A549 (cell line): ENCODE data around the gene FAM219A. TPM values are rescaled to one million over a fixed set of nuclear protein-coding genes. Genes with fewer than 3 reads are reported as not detected.

Experiments used
- ATAC-seq, 2 experiments: fragments of 200-7000 bp in 1 of 2; fragments of >200 bp in 1 of 2; cut with Nextera tagmentation in 1 of 2; cut with Tn5 transposase in 1 of 2; 3 replicates each; pipeline versions ENCODE4 v1.8.0 to v1.9.1; 2018 to 2020; ENCODE audit warnings: mild to moderate bottlenecking in 1 of 2, moderate library complexity in 1 of 2
- CTCF ChIA-PET: fragments of 300-600 bp; sonication (Branson Sonifier 250); formaldehyde crosslinking; extraction: SDS; loops from one replicate; lab custom pipeline; 2021; ENCODE audit warnings: antibody characterized with exemption, inconsistent platforms; lab: Yijun Ruan, JAX
- POLR2A ChIA-PET: fragments of 350-600 bp; formaldehyde crosslinking; extraction: SDS; loops from one replicate; lab custom pipeline; 2021; ENCODE audit warnings: antibody characterized with exemption, inconsistent platforms; lab: Yijun Ruan, JAX
- DNase-seq, 2 experiments: peaks; one replicate each; pipeline versions ENCODE4 v3.0.0 to v3.0.0-alpha.2; 2011 to 2016; ENCODE audit warnings: low read depth in 1 of 2, low spot score in 1 of 2
- FAIRE-seq: peaks from 2 replicates; lab custom pipeline; 2011; peaks lifted over from hg19 to GRCh38; lab: Jason Lieb, UNC
- H3K27ac ChIP-seq, 2 experiments: fragments of >200 bp; sonication (Bioruptor Twin); formaldehyde crosslinking; 3 replicates each; pipeline ENCODE4 v1.5.1; 2016 to 2017
- H3K4me1 ChIP-seq: fragments of >200 bp; sonication (Bioruptor Twin); formaldehyde crosslinking; 3 replicates; pipeline ENCODE4 v1.6.1; 2016
- H3K4me2 ChIP-seq: fragments of >200 bp; sonication (Bioruptor Twin); formaldehyde crosslinking; 3 replicates; pipeline ENCODE4 v1.6.1; 2016
- H3K4me3 ChIP-seq: fragments of >200 bp; sonication (Bioruptor Twin); formaldehyde crosslinking; 3 replicates; pipeline ENCODE4 v1.5.1; 2016
- H3K9me3 ChIP-seq: fragments of >200 bp; sonication (Bioruptor Twin); formaldehyde crosslinking; 3 replicates; pipeline ENCODE4 v1.6.1; 2016
- ATOH8 ChIP-seq: fragments of 250-450 bp; sonication (Bioruptor Pico); IDR thresholded peaks from 2 replicates; pipeline ENCODE4 v1.5.0; 2020; ENCODE audit warnings: low read depth, mild to moderate bottlenecking, moderate library complexity
- BHLHE40 ChIP-seq: IDR thresholded peaks from 2 replicates; pipeline ENCODE4 v1.6.1; 2012; ENCODE audit warnings: low read depth, low read length, inconsistent platforms
- CEBPB ChIP-seq, 2 experiments: fragments of >200 bp in 1 of 2; sonication (Bioruptor Twin) in 1 of 2; formaldehyde crosslinking in 1 of 2; IDR thresholded peaks; 2 replicates each; pipeline ENCODE4 v1.6.1; 2012 to 2016
- CHD2 ChIP-seq: fragments of 150-350 bp; IDR thresholded peaks from 2 replicates; pipeline ENCODE4 v1.6.1; 2014; ENCODE audit warnings: low read length; ENCODE audit not compliant: partially characterized antibody
- EHF ChIP-seq: fragments of 250-450 bp; sonication (Bioruptor Pico); IDR thresholded peaks from 2 replicates; pipeline ENCODE4 v1.5.0; 2020; ENCODE audit warnings: mild to moderate bottlenecking
- EHMT2 ChIP-seq: fragments of 200-600 bp; sonication (generic); IDR thresholded peaks from 2 replicates; pipeline ENCODE4 v1.6.1; 2016; ENCODE audit warnings: antibody characterized with exemption, low read depth, mild to moderate bottlenecking, moderate library complexity
- ELK1 ChIP-seq: fragments of 150-350 bp; IDR thresholded peaks from 2 replicates; pipeline ENCODE4 v1.6.1; 2014; ENCODE audit warnings: low read depth, mild to moderate bottlenecking, low read length
- ESRRA ChIP-seq: fragments of 150-350 bp; IDR thresholded peaks from 2 replicates; pipeline ENCODE4 v1.6.1; 2014; ENCODE audit warnings: mild to moderate bottlenecking, low read length, borderline replicate concordance
- HDAC2 ChIP-seq: fragments of 200-600 bp; sonication (generic); IDR thresholded peaks from 2 replicates; pipeline ENCODE4 v1.6.1; 2016
- HES2 ChIP-seq: fragments of >200 bp; sonication (Bioruptor Twin); formaldehyde crosslinking; IDR thresholded peaks from 2 replicates; pipeline ENCODE4 v1.6.1; 2016
- HOXA7 ChIP-seq: fragments of 250-450 bp; sonication (Bioruptor Pico); IDR thresholded peaks from 2 replicates; pipeline ENCODE4 v1.5.0; 2020; ENCODE audit warnings: mild to moderate bottlenecking, moderate library complexity
- HOXB13 ChIP-seq: fragments of 250-450 bp; sonication (Bioruptor Pico); IDR thresholded peaks from 2 replicates; pipeline ENCODE4 v1.5.0; 2020; ENCODE audit warnings: low read depth, mild to moderate bottlenecking, moderate library complexity
- HOXB5 ChIP-seq: fragments of 250-450 bp; sonication (Bioruptor Pico); IDR thresholded peaks from 2 replicates; pipeline ENCODE4 v1.5.0; 2020; ENCODE audit warnings: mild to moderate bottlenecking, moderate library complexity
- JUN ChIP-seq, 2 experiments: fragments of >200 bp; sonication (Bioruptor Twin); formaldehyde crosslinking; IDR thresholded peaks; 2 replicates in 1 of 2; 3 replicates in 1 of 2; pipeline ENCODE4 v1.6.1; 2016 to 2017
- MAX ChIP-seq: IDR thresholded peaks from 2 replicates; pipeline ENCODE4 v1.6.1; 2012
- MAZ ChIP-seq: fragments of 150-350 bp; IDR thresholded peaks from 2 replicates; pipeline ENCODE4 v1.6.1; 2014; ENCODE audit warnings: antibody characterized with exemption, low read depth, low read length, borderline replicate concordance
- MYC ChIP-seq: IDR thresholded peaks from 2 replicates; pipeline ENCODE4 v1.6.1; 2012; ENCODE audit warnings: mild to moderate bottlenecking, inconsistent platforms, low read length, improper control_type of control experiment, borderline replicate concordance
- NR3C1 ChIP-seq: fragments of >200 bp; sonication (Bioruptor Twin); formaldehyde crosslinking; IDR thresholded peaks from 3 replicates; pipeline ENCODE4 v1.6.1; 2017
- RAD21 ChIP-seq, 2 experiments: fragments of >200 bp in 1 of 2; sonication (Bioruptor Twin) in 1 of 2; formaldehyde crosslinking in 1 of 2; IDR thresholded peaks in 1 of 2; conservative IDR thresholded peaks in 1 of 2; 2 replicates in 1 of 2; 3 replicates in 1 of 2; pipeline ENCODE4 v1.6.1; 2012 to 2018; ENCODE audit warnings: inconsistent platforms in 1 of 2
- RARB ChIP-seq: fragments of 250-450 bp; sonication (Bioruptor Pico); IDR thresholded peaks from 2 replicates; pipeline ENCODE4 v1.8.0; 2021; ENCODE audit warnings: mild to moderate bottlenecking, moderate library complexity
- SREBF2 ChIP-seq: fragments of 450-650 bp; IDR thresholded peaks from 2 replicates; pipeline ENCODE4 v1.6.1; 2014; ENCODE audit warnings: mild to moderate bottlenecking, moderate library complexity
- TP53 ChIP-seq: fragments of 250-450 bp; sonication (Bioruptor Pico); IDR thresholded peaks from 2 replicates; pipeline ENCODE4 v1.5.0; 2021; ENCODE audit warnings: mild to moderate bottlenecking, moderate library complexity
- ZC3H11A ChIP-seq: fragments of 450-650 bp; IDR thresholded peaks from 2 replicates; pipeline ENCODE4 v1.6.1; 2014; ENCODE audit warnings: antibody characterized with exemption, mild to moderate bottlenecking
- ZFP36 ChIP-seq: fragments of 450-650 bp; IDR thresholded peaks from 2 replicates; pipeline ENCODE4 v1.6.1; 2014; ENCODE audit warnings: borderline replicate concordance; ENCODE audit not compliant: partially characterized antibody
- WGBS: methylation state at CpG from one replicate; pipeline ENCODE4 v1.1.6; 2017; ENCODE audit errors: missing lambda C conversion rate; 5-methylcytosine and 5-hydroxymethylcytosine counted together
- polyA plus RNA-seq, 4 experiments: library from polyadenylated mRNA; depleted of rRNA in 3 of 4; stranded (reverse); fragments of >200 nt; fragmentation: RNase III in 1 of 4; extraction: RNeasy Plus Mini Kit Qiagen cat#74134 plus additional on column Dnase treatment in 1 of 4; gene quantifications; 2 replicates in 3 of 4; 3 replicates in 1 of 4; pipeline ENCODE4 v1.2.3, GENCODE V29; 2011 to 2017
- TF ChIP-seq, protein P1 (sequence below): IDR thresholded peaks from 2 replicates; pipeline ENCODE4 v1.6.1; 2012
- TF ChIP-seq, protein P2 (sequence below): fragments of 450-650 bp; IDR thresholded peaks from 2 replicates; pipeline ENCODE4 v1.6.1; 2014; ENCODE audit warnings: antibody characterized with exemption
- TF ChIP-seq, protein P3 (sequence below): fragments of >200 bp; sonication (Bioruptor Twin); formaldehyde crosslinking; IDR thresholded peaks from 3 replicates; pipeline ENCODE4 v1.6.1; 2016
- TF ChIP-seq, protein P4 (sequence below): fragments of 250-450 bp; sonication (Bioruptor Pico); IDR thresholded peaks from 2 replicates; pipeline ENCODE4 v1.5.0; 2021; ENCODE audit warnings: mild to moderate bottlenecking, moderate library complexity, borderline replicate concordance

Gene FAM219A
- polyA plus RNA-seq, 2 of the 4 experiments (the other 2 are of a cell fraction): 8.1 to 15.3 TPM

GRCh38 chr9:34400275-34400674 lies 58.1 kb downstream of the FAM219A start:
- CTCF ChIA-PET: interaction anchor here (0.7 to 1.3 kb wide), 3 partner anchors 8 to 192 kb away, joined by 3 to 6 read pairs (median 4); no protein-coding TSS in a partner anchor
- FAIRE-seq (no peak), DNase-seq (no peak), ATAC-seq (no peak)
- Histone ChIP-seq H3K4me1 (0 out of 3 replicates have a peak, but pooled peaks cover 3% of the 10 kb centered on the region), H3K4me3 (no peak overlapping the region), H3K27ac (no peak overlapping the region), H3K4me2 (no peak overlapping the region), H3K9me3 (no peaks in the 10 kb centered on the region)
- POLR2A ChIA-PET: no interaction called here
- TF ChIP-seq EHMT2 (no peak), SREBF2 (no peak), CEBPB (IDR thresholded peaks at IDR 0.05) (no peak), RAD21 (conservative IDR thresholded peaks at IDR 0.05 in 1 of 2, IDR thresholded peaks at IDR 0.05 in 1 of 2) (no peak), JUN (IDR thresholded peaks at IDR 0.05) (no peak), MYC (no peak), ELK1 (no peak), MAX (no peak), HOXB5 (CRISPR knock-in tag) (no peak)
- TF ChIP-seq, protein P1, sequence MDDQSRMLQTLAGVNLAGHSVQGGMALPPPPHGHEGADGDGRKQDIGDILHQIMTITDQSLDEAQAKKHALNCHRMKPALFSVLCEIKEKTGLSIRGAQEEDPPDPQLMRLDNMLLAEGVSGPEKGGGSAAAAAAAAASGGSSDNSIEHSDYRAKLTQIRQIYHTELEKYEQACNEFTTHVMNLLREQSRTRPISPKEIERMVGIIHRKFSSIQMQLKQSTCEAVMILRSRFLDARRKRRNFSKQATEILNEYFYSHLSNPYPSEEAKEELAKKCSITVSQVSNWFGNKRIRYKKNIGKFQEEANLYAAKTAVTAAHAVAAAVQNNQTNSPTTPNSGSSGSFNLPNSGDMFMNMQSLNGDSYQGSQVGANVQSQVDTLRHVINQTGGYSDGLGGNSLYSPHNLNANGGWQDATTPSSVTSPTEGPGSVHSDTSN: no peak
- WGBS: 77% methylated on average over 12 of the region's 12 CpGs

GRCh38 chr9:34399729-34400128 lies 58.6 kb downstream of the FAM219A start:
- no peak for ATAC-seq
- 82% methylated on average over 4 of the region's 4 CpGs for WGBS
- H3K27ac ChIP-seq: no peak overlapping the region
- H3K9me3 ChIP-seq: no peaks in the 10 kb centered on the region
- TF ChIP-seq HOXA7 (CRISPR knock-in tag) (no peak), ZC3H11A (no peak), CHD2 (no peak), ZFP36 (no peak), HDAC2 (no peak), EHF (CRISPR knock-in tag) (no peak), ESRRA (no peak), NR3C1 (no peak), ATOH8 (no peak)
- TF ChIP-seq, protein P2, sequence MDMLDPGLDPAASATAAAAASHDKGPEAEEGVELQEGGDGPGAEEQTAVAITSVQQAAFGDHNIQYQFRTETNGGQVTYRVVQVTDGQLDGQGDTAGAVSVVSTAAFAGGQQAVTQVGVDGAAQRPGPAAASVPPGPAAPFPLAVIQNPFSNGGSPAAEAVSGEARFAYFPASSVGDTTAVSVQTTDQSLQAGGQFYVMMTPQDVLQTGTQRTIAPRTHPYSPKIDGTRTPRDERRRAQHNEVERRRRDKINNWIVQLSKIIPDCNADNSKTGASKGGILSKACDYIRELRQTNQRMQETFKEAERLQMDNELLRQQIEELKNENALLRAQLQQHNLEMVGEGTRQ: no peak
- TF ChIP-seq, all 56 proteins: peak for 0
- H3K4me2 ChIP-seq: no peak overlapping the region
- CTCF ChIA-PET: interaction anchor here (1.3 to 3.8 kb wide), 4 partner anchors 21 to 204 kb away, joined by 3 to 14 read pairs (median 8); no protein-coding TSS in a partner anchor
- 0 out of 3 replicates have a peak, but pooled peaks cover 3% of the 10 kb centered on the region for H3K4me1 ChIP-seq
- no peak overlapping the region for H3K4me3 ChIP-seq
- DNase-seq (no peak), FAIRE-seq (no peak)
- POLR2A ChIA-PET: no interaction called here

DNA sequence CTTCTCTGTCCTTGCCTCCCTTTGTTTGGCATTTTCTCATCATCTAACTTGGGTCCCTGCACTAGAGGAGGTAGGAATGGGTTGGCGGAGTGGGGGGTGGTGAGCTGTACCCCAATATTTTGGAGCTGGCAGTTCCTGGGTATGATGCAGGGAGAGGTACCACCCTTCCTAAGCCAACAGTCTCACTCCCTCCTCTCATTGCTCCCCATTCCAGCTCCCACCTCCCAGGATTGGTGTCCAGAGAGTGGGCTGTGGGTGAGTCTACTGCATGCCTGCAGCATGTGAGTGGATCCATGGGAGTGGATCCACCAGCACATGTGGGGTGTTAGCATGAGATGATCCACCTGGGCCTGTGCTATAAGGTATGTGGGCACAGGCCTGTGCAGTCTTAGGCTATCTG lies 59.5 kb downstream of the FAM219A start:
- FAIRE-seq (no peak), DNase-seq (no peak), ATAC-seq (no peak)
- 0 out of 3 replicates have a peak, but pooled peaks cover 3% of the 10 kb centered on the region for H3K4me1 ChIP-seq
- H3K4me2 ChIP-seq: no peak overlapping the region
- CTCF ChIA-PET: interaction anchor here (1.3 to 3.8 kb wide), 5 partner anchors 20 to 205 kb away, joined by 3 to 14 read pairs (median 4); no protein-coding TSS in a partner anchor
- POLR2A ChIA-PET: no interaction called here
- H3K27ac ChIP-seq: no peak overlapping the region
- 89% methylated on average over 1 of the region's 1 CpG for WGBS
- H3K9me3 ChIP-seq: no peaks in the 10 kb centered on the region
- no peak overlapping the region for H3K4me3 ChIP-seq
- TF ChIP-seq, protein P3, sequence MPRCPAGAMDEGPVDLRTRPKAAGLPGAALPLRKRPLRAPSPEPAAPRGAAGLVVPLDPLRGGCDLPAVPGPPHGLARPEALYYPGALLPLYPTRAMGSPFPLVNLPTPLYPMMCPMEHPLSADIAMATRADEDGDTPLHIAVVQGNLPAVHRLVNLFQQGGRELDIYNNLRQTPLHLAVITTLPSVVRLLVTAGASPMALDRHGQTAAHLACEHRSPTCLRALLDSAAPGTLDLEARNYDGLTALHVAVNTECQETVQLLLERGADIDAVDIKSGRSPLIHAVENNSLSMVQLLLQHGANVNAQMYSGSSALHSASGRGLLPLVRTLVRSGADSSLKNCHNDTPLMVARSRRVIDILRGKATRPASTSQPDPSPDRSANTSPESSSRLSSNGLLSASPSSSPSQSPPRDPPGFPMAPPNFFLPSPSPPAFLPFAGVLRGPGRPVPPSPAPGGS: no peak
- TF ChIP-seq TP53 (no peak), RARB (CRISPR knock-in tag) (no peak), MYC (no peak), MAZ (no peak), HOXB13 (CRISPR knock-in tag) (no peak), BHLHE40 (no peak), HES2 (no peak)
- TF ChIP-seq, protein P4, sequence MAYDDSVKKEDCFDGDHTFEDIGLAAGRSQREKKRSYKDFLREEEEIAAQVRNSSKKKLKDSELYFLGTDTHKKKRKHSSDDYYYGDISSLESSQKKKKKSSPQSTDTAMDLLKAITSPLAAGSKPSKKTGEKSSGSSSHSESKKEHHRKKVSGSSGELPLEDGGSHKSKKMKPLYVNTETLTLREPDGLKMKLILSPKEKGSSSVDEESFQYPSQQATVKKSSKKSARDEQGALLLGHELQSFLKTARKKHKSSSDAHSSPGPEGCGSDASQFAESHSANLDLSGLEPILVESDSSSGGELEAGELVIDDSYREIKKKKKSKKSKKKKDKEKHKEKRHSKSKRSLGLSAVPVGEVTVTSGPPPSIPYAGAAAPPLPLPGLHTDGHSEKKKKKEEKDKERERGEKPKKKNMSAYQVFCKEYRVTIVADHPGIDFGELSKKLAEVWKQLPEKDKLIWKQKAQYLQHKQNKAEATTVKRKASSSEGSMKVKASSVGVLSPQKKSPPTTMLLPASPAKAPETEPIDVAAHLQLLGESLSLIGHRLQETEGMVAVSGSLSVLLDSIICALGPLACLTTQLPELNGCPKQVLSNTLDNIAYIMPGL (CRISPR knock-in tag): no peak
